WTC11 (cell line): Measurements from ENCODE around the gene PLA2G2D. TPM values are rescaled to one million over a fixed set of nuclear protein-coding genes. Genes with fewer than 3 reads are reported as not detected.

Source experiments
- ATAC-seq: fragments of 200-7000 bp; cut with Tn5 transposase; 2 replicates; pipeline ENCODE4 v1.10.0; 2021; ENCODE audit warnings: mild to moderate bottlenecking, moderate library complexity
- CTCF ChIA-PET: fragments of 300-600 bp; sonication (Branson Sonifier 250); formaldehyde crosslinking; loops from one replicate; lab custom pipeline; 2021; ENCODE audit warnings: antibody characterized with exemption; lab: Charles Lee
- POLR2A ChIA-PET: fragments of 350-600 bp; sonication (Branson Sonifier 250); formaldehyde crosslinking; loops from one replicate; lab custom pipeline; 2021; ENCODE audit warnings: antibody characterized with exemption; lab: Charles Lee
- DNase-seq: peaks from one replicate; pipeline ENCODE4 v3.0.0; 2021; ENCODE audit warnings: low spot score
- H3K27ac Mint-ChIP-seq: 2 replicates; pipeline ENCODE4 v1.8.0; 2021; ENCODE audit warnings: mixed read lengths
- H3K27me3 Mint-ChIP-seq: 2 replicates; pipeline ENCODE4 v1.8.0; 2021; ENCODE audit warnings: low read depth, mild to moderate bottlenecking, moderate library complexity, mixed read lengths
- H3K36me3 Mint-ChIP-seq: 2 replicates; pipeline ENCODE4 v1.8.0; 2021; ENCODE audit warnings: mixed read lengths
- H3K4me1 Mint-ChIP-seq: 2 replicates; pipeline ENCODE4 v1.8.0; 2022; ENCODE audit warnings: mixed read lengths
- H3K4me3 Mint-ChIP-seq: 2 replicates; pipeline ENCODE4 v1.8.0; 2021; ENCODE audit warnings: mild to moderate bottlenecking, moderate library complexity, mixed read lengths
- H3K9me3 Mint-ChIP-seq: 2 replicates; pipeline ENCODE4 v1.8.0; 2021; ENCODE audit warnings: mixed read lengths
- ATF1 ChIP-seq: sonication (generic); formaldehyde crosslinking; IDR thresholded peaks from 2 replicates; pipeline ENCODE4 v1.8.1; 2023; ENCODE audit warnings: mild to moderate bottlenecking, moderate library complexity, missing genetic modification reagents
- CREM ChIP-seq: sonication (generic); formaldehyde crosslinking; IDR thresholded peaks from 2 replicates; pipeline ENCODE4 v1.8.1; 2022; ENCODE audit warnings: mild to moderate bottlenecking, missing genetic modification reagents, moderate library complexity
- ETV6 ChIP-seq: sonication (generic); formaldehyde crosslinking; IDR thresholded peaks from 2 replicates; pipeline ENCODE4 v1.8.1; 2022; ENCODE audit warnings: mild to moderate bottlenecking, missing genetic modification reagents
- FOXJ3 ChIP-seq: sonication (generic); formaldehyde crosslinking; IDR thresholded peaks from 2 replicates; pipeline ENCODE4 v1.9.0; 2021; ENCODE audit warnings: missing genetic modification reagents, mild to moderate bottlenecking, borderline replicate concordance
- FOXK1 ChIP-seq: sonication (generic); formaldehyde crosslinking; IDR thresholded peaks from 2 replicates; pipeline ENCODE4 v1.8.0; 2022; ENCODE audit warnings: mild to moderate bottlenecking, moderate library complexity, missing genetic modification reagents
- JUN ChIP-seq: sonication (generic); formaldehyde crosslinking; IDR thresholded peaks from 2 replicates; pipeline ENCODE4 v1.8.0; 2023; ENCODE audit warnings: mild to moderate bottlenecking, missing genetic modification reagents
- MXD4 ChIP-seq: fragments of 250-450 bp; sonication (Bioruptor Pico); IDR thresholded peaks from 2 replicates; pipeline ENCODE4 v1.8.0; 2021; ENCODE audit warnings: mild to moderate bottlenecking, moderate library complexity, borderline replicate concordance
- NFE2L1 ChIP-seq: sonication (generic); formaldehyde crosslinking; IDR thresholded peaks from 2 replicates; pipeline ENCODE4 v1.8.1; 2023; ENCODE audit warnings: missing genetic modification reagents
- NR1H2 ChIP-seq: sonication (generic); formaldehyde crosslinking; IDR thresholded peaks from 2 replicates; pipeline ENCODE4 v1.9.0; 2021; ENCODE audit warnings: mild to moderate bottlenecking, moderate library complexity, missing genetic modification reagents
- PRRX2 ChIP-seq: fragments of 250-450 bp; sonication (Bioruptor Pico); IDR thresholded peaks from 2 replicates; pipeline ENCODE4 v1.8.0; 2021; ENCODE audit warnings: mild to moderate bottlenecking
- SMAD4 ChIP-seq: sonication (generic); formaldehyde crosslinking; IDR thresholded peaks from 2 replicates; pipeline ENCODE4 v1.8.0; 2022; ENCODE audit warnings: mild to moderate bottlenecking, missing genetic modification reagents
- SP1 ChIP-seq: sonication (generic); formaldehyde crosslinking; conservative IDR thresholded peaks from 2 replicates; pipeline ENCODE4 v1.8.1; 2022; ENCODE audit warnings: missing genetic modification reagents
- TCF7 ChIP-seq: sonication (generic); formaldehyde crosslinking; IDR thresholded peaks from 2 replicates; pipeline ENCODE4 v1.8.0; 2022; ENCODE audit warnings: mild to moderate bottlenecking, low read depth, missing genetic modification reagents, moderate library complexity
- TEAD1 ChIP-seq: sonication (generic); formaldehyde crosslinking; IDR thresholded peaks from 2 replicates; pipeline ENCODE4 v1.8.0; 2022; ENCODE audit warnings: mild to moderate bottlenecking, missing genetic modification reagents
- TP53 ChIP-seq: sonication (generic); formaldehyde crosslinking; IDR thresholded peaks from 2 replicates; pipeline ENCODE4 v1.8.1; 2023; ENCODE audit warnings: mild to moderate bottlenecking, missing genetic modification reagents
- ZNF219 ChIP-seq: sonication (generic); formaldehyde crosslinking; IDR thresholded peaks from 2 replicates; pipeline ENCODE4 v1.8.0; 2023; ENCODE audit warnings: missing genetic modification reagents, mild to moderate bottlenecking, borderline replicate concordance
- ZNF232 ChIP-seq: sonication (generic); formaldehyde crosslinking; IDR thresholded peaks from 2 replicates; pipeline ENCODE4 v1.8.0; 2022; ENCODE audit warnings: mild to moderate bottlenecking, missing genetic modification reagents
- ZNF317 ChIP-seq: sonication (generic); formaldehyde crosslinking; IDR thresholded peaks from 2 replicates; pipeline ENCODE4 v1.8.1; 2023; ENCODE audit warnings: low read depth, mild to moderate bottlenecking, moderate library complexity, missing genetic modification reagents, borderline replicate concordance
- ZNF396 ChIP-seq: fragments of 250-450 bp; sonication (Bioruptor Pico); IDR thresholded peaks from 2 replicates; pipeline ENCODE4 v1.8.0; 2021; ENCODE audit warnings: mild to moderate bottlenecking, moderate library complexity, borderline replicate concordance
- ZNF512 ChIP-seq: sonication (generic); formaldehyde crosslinking; IDR thresholded peaks from 2 replicates; pipeline ENCODE4 v1.8.1; 2022; ENCODE audit warnings: missing genetic modification reagents, borderline replicate concordance
- total RNA-seq: library from RNA; stranded (reverse); gene quantifications from 3 replicates; pipeline ENCODE4 v1.2.3, GENCODE V29; 2021
- TF ChIP-seq, protein P1 (sequence below): sonication (generic); formaldehyde crosslinking; IDR thresholded peaks from 2 replicates; pipeline ENCODE4 v1.8.0; 2022; ENCODE audit warnings: mild to moderate bottlenecking, missing genetic modification reagents
- TF ChIP-seq, protein P2 (sequence below): sonication (generic); formaldehyde crosslinking; IDR thresholded peaks from 2 replicates; pipeline ENCODE4 v1.8.1; 2023; ENCODE audit warnings: mild to moderate bottlenecking, missing genetic modification reagents
- TF ChIP-seq, protein P3 (sequence below): sonication (generic); formaldehyde crosslinking; IDR thresholded peaks from 2 replicates; pipeline ENCODE4 v1.8.1; 2022; ENCODE audit warnings: mild to moderate bottlenecking, moderate library complexity, missing genetic modification reagents
- TF ChIP-seq, protein P4 (sequence below): sonication (generic); formaldehyde crosslinking; IDR thresholded peaks from 2 replicates; pipeline ENCODE4 v1.8.0; 2022; ENCODE audit warnings: mild to moderate bottlenecking, missing genetic modification reagents

PLA2G2D gene
- total RNA-seq, 1 experiment from 2014 or later: not detected

GRCh38 chr1:20153000-20153418 is 33.7 kb upstream of the PLA2G2D start:
- H3K36me3 Mint-ChIP-seq: no peaks in the 10 kb centered on the region
- ChIA-PET CTCF (interaction anchor here (0.6 to 4.5 kb wide), 23 partner anchors 10 to 342 kb away, joined by 3 to 75 read pairs (median 4); partner anchors contain the start of genes OTUD3 and PLA2G2E), POLR2A (interaction anchor here (0.6 to 0.7 kb wide), 2 partner anchors 37 to 943 kb away, joined by 3 to 5 read pairs; no protein-coding TSS in a partner anchor)
- H3K9me3 Mint-ChIP-seq: peaks cover 8% of the 10 kb centered on the region
- no peak overlapping the region for H3K4me3 Mint-ChIP-seq
- DNase-seq: peak; percentile 44
- TF ChIP-seq ZNF512 (no peak), FOXK1 (CRISPR knock-in tag) (peak; percentile 61; the same call in 1 of the 2 replicates)
- peaks cover 27% of the 10 kb centered on the region for H3K4me1 Mint-ChIP-seq
- no peaks in the 10 kb centered on the region; the same call in 1 of the 2 replicates for H3K27me3 Mint-ChIP-seq
- H3K27ac Mint-ChIP-seq: peak overlapping the region; percentile 80
- ATAC-seq: peak; percentile 38

GRCh38 chr1:20152599-20152930 is 33.2 kb upstream of the PLA2G2D start:
- TF ChIP-seq ATF1 (CRISPR knock-in tag) (no peak), ZNF219 (CRISPR knock-in tag) (no peak), ETV6 (CRISPR knock-in tag) (peak; percentile 8; the same call in 1 of the 2 replicates), TP53 (CRISPR knock-in tag) (no peak)
- TF ChIP-seq, protein P1, sequence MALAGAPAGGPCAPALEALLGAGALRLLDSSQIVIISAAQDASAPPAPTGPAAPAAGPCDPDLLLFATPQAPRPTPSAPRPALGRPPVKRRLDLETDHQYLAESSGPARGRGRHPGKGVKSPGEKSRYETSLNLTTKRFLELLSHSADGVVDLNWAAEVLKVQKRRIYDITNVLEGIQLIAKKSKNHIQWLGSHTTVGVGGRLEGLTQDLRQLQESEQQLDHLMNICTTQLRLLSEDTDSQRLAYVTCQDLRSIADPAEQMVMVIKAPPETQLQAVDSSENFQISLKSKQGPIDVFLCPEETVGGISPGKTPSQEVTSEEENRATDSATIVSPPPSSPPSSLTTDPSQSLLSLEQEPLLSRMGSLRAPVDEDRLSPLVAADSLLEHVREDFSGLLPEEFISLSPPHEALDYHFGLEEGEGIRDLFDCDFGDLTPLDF (CRISPR knock-in tag): no peak
- Mint-ChIP-seq H3K4me1 (peaks cover 27% of the 10 kb centered on the region), H3K4me3 (no peak overlapping the region), H3K27me3 (no peaks in the 10 kb centered on the region), H3K36me3 (no peaks in the 10 kb centered on the region), H3K27ac (peak overlapping the region; percentile 80), H3K9me3 (peaks cover 3% of the 10 kb centered on the region)
- ChIA-PET POLR2A (no interaction called here), CTCF (interaction anchor here (0.7 to 4.5 kb wide), 24 partner anchors 13 to 342 kb away, joined by 3 to 75 read pairs (median 5); partner anchors contain the start of gene OTUD3)
- DNase-seq (no peak), ATAC-seq (no peak)

DNA sequence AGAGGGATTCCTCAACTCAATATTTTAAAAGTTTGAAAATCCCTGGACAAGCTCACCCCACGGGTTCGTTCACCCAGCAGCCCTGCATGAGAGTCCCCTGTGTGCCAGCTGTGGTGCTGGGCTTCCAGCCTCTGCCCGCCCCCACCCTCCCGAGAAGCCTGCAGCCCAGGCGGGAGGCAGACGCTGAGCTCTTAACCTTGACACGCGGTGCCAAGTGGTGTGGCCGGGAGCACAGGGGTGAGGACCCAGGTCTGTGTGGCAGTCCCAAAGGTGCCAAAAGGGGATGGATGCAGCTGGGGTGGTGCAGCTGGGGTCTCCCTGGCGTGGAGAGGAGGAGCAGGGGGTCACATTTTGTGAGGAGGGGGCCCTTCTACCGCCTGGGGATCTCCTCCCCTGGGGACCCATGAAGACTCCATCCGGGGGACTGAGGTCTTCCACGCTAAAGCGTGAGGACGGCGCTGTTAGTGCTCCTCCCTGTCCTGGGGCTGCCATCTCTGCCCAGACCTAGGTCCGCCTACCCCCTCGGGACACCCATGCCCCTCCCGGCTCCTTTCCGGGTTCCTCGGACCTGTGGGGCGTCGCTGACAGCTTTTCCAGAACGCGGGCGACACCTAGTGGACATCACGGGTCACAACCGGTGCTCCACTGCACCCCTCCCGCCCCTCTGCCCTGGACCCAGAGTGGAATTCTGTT is 32.7 kb upstream of the PLA2G2D start:
- Mint-ChIP-seq H3K27me3 (no peaks in the 10 kb centered on the region), H3K9me3 (no peaks in the 10 kb centered on the region), H3K4me1 (peaks cover 28% of the 10 kb centered on the region), H3K4me3 (peak overlapping the region; percentile 42), H3K36me3 (no peaks in the 10 kb centered on the region), H3K27ac (no peak overlapping the region)
- ATAC-seq (peak; percentile 91), DNase-seq (peak; percentile 90)
- ChIA-PET POLR2A (interaction anchor here (1.3 kb wide), 1 partner anchor 88 kb away, joined by 3 read pairs; no protein-coding TSS in a partner anchor), CTCF (interaction anchor here (0.5 to 4.5 kb wide), 41 partner anchors 8 to 1953 kb away, joined by 3 to 75 read pairs (median 4); partner anchors contain the start of genes OTUD3 and PLA2G2C)
- TF ChIP-seq SMAD4 (CRISPR knock-in tag) (no peak), ZNF396 (CRISPR knock-in tag) (no peak), ZNF317 (CRISPR knock-in tag) (no peak), TEAD1 (0 out of 2 replicates have a peak, but pooled peaks have one; percentile 57), NR1H2 (CRISPR knock-in tag) (no peak), ZNF232 (0 out of 2 replicates have a peak, but pooled peaks have one; percentile 30), CREM (CRISPR knock-in tag) (no peak), TCF7 (CRISPR knock-in tag) (no peak), PRRX2 (no peak), FOXJ3 (CRISPR knock-in tag) (no peak), ZNF219 (CRISPR knock-in tag) (no peak), SP1 (CRISPR knock-in tag) (no peak), NFE2L1 (no peak), JUN (CRISPR knock-in tag) (no peak), MXD4 (CRISPR knock-in tag) (no peak)
- TF ChIP-seq, protein P2, sequence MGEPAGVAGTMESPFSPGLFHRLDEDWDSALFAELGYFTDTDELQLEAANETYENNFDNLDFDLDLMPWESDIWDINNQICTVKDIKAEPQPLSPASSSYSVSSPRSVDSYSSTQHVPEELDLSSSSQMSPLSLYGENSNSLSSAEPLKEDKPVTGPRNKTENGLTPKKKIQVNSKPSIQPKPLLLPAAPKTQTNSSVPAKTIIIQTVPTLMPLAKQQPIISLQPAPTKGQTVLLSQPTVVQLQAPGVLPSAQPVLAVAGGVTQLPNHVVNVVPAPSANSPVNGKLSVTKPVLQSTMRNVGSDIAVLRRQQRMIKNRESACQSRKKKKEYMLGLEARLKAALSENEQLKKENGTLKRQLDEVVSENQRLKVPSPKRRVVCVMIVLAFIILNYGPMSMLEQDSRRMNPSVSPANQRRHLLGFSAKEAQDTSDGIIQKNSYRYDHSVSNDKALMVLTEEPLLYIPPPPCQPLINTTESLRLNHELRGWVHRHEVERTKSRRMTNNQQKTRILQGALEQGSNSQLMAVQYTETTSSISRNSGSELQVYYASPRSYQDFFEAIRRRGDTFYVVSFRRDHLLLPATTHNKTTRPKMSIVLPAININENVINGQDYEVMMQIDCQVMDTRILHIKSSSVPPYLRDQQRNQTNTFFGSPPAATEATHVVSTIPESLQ (CRISPR knock-in tag): no peak
- TF ChIP-seq, protein P3, sequence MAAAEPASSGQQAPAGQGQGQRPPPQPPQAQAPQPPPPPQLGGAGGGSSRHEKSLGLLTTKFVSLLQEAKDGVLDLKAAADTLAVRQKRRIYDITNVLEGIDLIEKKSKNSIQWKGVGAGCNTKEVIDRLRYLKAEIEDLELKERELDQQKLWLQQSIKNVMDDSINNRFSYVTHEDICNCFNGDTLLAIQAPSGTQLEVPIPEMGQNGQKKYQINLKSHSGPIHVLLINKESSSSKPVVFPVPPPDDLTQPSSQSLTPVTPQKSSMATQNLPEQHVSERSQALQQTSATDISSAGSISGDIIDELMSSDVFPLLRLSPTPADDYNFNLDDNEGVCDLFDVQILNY (CRISPR knock-in tag): no peak
- TF ChIP-seq, protein P4, sequence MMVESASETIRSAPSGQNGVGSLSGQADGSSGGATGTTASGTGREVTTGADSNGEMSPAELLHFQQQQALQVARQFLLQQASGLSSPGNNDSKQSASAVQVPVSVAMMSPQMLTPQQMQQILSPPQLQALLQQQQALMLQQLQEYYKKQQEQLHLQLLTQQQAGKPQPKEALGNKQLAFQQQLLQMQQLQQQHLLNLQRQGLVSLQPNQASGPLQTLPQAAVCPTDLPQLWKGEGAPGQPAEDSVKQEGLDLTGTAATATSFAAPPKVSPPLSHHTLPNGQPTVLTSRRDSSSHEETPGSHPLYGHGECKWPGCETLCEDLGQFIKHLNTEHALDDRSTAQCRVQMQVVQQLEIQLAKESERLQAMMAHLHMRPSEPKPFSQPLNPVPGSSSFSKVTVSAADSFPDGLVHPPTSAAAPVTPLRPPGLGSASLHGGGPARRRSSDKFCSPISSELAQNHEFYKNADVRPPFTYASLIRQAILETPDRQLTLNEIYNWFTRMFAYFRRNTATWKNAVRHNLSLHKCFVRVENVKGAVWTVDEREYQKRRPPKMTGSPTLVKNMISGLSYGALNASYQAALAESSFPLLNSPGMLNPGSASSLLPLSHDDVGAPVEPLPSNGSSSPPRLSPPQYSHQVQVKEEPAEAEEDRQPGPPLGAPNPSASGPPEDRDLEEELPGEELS (CRISPR knock-in tag): no peak
